GM19455 (cell line): ENCODE results near the gene RPS6KB2.

ENCODE experiments used
- ATAC-seq: cut with Tn5 transposase; IDR thresholded peaks from one replicate; pipeline ENCODE4 v1.9.1; 2021; ENCODE audit not compliant: unreplicated experiment

Gene RPS6KB2

DNA sequence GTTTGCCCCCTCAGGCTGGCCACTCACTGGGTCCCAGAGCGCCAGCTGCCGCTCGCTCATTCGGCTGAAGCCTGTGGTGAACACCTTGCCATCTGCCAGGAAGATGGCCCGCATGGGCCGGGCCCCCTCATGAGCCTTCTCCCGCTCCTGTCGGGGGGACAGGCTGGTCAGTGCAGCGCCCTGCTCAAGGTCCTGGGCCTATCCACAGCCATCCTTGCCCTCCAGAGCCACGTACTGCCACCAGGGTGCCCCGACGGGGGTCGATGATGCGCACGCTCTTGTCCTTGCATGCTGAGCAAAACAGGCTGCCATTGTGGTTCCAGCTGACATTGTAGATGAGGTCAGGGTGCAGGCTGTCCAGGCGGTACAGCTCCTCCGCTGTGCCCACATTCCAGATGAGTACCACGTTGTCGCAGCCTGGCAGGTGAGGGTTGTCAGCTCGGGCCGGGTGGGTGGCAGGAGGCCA is 12.8 kb downstream of the RPS6KB2 start:
- ATAC-seq, result no peak

DNA sequence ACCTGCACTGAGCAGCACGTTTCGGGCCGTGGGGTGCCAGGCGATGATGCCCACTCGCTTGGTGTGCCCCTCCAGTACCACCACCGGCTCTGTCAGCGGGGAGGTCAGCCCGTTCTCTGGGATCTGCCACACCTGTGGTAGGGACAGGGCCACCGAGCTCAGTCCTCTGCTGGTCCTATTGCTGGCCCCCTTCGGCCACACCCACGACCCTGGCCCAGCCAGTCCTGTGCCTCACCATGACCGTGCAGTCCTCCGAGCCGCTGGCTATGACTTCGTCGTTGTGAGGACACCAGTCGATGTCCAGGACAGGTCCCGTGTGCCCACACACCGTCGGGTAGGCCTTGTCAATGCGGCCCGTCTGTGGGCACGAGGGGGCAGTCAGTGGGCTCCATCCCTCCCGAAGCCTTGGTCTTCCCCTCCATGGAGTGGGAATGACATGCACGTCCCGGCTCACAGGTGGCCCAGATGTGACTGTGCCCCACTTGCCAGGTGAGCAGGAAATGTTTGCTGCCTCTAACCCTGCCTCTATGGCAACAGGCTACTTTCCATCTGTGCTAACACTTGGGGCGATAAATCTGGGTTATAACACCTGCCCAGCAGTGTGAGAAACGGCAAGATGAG is 13.5 kb downstream of the RPS6KB2 start:
- ATAC-seq, result no peak

DNA sequence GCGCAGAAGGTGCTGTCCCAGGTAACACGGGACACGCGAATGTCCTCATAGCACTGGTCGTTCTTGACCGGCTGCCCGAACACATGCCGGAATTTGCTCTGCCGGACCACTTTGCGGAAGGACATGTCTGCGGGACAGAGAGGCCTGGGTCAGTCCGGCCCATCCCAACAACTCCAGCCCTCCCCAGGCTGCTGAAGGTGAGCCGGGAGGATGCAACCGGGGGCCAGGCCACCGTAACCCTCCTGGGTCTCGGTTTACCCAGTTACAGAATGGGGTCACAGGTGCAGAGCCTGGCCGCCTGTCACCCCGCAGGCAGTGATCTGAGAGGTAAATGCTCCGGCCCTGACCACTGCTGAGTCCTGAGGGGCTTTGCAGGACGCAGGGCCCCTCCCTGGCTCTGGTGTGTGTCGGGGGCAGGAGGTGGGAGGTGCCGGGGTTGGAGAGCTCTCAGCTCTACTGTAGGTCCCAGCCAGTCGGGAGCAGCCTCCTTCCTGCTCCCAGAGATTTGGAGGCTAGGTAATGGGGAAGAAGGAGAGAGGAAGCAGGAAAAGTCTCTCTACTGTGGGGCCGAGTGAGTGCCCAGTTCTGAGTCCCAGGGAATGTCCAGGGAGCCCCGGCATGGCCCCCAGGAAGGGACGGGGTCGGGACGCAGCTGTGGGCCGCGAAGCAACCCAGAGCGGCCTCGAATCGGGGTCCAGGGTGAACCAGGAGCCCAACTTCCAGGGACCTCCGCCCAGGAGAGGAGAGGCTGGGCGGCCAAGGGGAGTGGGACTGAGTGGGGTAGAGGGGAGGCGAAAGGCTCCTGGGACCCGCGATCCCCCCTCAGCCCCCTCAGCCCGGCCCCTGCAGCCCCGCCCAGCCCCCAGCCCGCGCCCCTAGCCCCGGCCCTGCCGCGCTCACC is 14.5 kb downstream of the RPS6KB2 start:
- no peak for ATAC-seq

DNA sequence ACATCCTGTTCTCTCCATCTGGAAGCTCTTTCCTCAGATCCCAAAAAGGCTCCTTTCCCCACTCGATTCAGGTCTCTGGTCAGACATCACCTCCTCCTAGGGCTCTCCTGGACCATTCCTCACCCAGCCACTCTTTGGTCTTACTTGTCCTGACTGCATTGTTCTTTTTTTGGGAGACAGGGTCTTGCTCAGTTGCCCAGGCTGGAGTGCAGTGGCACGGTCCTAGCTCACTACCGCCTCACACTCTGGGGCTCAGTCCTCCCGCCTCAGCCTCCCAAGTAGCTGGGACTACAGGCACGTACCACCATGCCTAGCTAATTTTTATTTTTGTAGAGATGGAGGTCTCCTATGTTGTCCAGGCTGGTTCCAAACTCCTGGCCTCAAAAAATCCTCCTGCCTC is 17.2 kb downstream of the RPS6KB2 start:
- ATAC-seq, result no peak

DNA sequence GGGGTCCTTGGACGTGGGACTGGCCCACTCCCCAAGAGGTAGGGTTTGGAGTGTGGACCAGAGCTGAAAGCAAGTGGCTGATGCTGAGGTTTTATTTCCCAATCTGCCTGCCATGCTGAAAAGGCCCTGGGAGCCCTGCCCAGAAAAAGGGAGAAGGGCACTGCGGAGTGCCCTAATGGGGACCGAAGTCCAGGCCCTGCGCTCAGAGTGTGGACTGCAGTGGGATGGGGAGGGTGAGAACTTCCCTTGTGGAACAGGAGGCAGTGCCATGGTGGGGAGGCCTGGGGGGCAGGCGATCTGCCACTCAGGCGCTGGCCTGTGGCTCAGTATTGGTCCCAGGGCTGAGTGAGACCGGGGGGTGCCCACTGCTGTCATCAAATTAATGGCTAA is 19.9 kb downstream of the RPS6KB2 start:
- no peak for ATAC-seq

DNA sequence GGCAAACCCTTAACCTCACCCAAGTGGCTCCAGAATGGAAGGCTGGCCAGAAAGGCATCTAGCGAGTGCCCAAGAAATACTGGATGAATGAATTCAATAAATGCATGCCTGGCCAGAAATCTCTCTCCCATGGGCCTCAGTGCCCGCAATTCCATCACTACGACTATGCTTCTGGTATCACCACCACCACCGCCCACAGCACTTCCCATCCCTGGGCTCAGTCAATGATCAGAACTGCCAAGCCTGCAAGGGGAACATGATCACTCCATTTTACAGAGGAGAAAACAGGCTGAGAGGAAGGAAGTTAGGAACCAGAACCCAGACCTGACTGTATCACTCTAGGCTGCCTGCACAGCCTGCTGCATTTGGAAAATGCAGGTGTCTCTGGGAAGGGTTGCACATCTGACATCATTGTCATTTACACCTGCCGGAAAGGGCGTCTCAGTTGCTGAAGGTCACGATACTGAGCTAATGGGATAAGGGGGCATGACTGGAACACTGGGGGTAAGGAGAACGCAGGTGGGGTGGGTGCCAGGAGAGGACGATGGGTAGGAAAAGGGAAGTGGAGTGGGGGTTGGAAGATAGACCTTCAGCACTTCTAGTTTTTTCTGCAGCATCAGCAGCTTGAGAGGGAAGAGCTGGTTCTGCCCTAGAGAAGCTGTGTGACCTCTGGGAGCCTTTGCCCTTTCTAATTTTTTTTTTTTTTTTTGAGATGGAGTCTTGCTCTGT is 21.0 kb downstream of the RPS6KB2 start:
- ATAC-seq, result no peak

DNA sequence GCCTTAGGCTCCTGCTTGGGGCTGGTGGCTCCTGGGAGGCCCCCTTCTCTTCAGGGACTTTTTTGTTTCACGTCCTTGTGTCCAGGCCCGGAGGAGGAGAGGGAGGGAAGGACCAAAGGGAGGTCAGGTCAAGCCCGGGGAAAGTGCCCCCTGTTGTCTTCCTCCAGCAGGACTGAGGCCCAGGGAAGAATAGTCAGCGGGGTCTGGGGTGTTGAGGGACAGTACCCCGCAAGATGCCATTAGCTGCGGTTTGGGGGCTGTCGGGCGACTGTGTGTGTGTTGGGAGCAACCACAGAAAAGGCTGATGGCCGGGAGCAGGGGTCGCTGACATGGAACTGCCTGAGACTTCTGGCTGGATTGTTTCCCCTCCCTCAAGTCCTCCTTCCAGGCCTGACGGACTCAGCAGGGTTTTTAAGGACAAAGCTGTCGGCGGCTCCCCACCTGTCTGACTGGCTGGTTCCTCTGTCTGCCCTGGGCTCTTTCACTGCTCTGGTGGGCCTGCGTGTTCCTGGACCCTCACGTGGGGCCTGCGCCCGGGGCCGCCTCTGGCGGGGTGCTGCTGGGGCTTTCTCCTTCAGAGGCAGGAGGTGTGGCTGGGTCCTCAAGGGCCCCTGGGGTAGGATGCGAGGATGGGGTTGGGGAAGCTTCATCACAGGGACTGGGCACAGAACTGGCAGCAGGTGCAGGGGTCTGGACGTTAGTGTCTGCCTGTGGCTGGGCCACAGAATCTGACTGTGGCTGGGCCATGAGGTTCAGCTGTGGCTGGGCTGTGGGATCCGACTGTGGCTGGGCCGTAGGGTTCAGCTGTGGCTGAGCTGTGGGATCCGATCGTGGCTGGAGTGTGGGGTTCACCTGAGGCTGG is 22.7 kb downstream of the RPS6KB2 start:
- ATAC-seq, result no peak

DNA sequence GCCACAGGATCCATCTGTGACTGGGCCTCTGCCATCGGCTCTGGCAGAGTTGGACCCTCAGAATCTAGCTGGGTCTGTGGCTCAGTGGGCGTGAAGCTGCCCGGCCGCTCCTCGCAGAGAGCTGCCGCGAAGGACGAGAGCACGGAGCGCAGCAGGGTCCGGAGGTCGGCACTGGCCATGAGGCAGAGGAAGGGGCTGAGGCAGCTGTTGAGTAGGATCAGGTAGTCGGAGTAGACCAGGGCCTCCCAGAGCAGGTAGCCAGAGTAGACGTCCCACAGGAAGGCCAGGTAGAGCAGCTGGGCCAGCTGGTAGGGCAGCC is 23.3 kb downstream of the RPS6KB2 start:
- no peak for ATAC-seq

DNA sequence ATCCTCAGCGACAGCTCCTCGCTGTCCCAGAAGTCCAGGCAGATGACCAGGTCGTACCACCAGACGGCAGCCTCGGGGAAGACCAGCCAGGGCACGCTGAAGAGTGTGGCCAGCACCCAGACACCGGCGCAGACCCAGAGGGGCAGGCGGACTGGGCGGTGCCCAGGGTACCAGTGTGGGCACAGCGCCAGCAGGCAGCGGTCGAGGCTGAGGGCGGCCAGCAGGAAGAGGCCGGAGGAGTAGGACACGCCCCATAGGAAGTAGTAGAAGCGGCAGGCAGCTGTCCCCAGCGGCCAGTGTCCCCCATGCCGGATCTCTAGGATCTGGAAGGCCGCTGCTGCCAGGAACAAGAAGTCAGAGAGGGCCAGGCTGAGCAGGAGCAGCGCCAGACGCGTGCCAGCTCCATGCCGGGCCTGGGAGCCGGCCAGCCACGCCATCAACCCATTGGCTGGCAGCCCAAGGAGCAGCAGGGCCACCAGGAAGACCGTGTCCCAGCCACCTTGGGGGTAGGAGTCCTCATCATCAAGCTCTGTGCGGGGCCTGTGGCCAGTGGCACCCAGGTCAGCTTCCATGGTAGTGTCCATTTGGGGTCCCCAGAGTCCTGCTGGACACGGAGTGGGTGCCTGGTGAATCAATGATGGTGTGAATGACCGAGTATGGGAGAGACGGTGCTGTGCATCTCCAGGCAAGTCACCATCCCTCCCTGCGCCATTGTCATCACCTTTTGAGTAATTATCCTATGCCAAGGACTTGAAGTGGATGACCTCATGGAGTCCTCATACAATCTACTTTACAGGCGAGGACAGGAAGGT is 24.1 kb downstream of the RPS6KB2 start, which contains the start of gene GPR152:
TSS of gene GPR152 (minus strand) at position 589 of the 812 bp plus-strand sequence. CDS start at position 584, 5 bp downstream.
- ATAC-seq, result no peak

DNA sequence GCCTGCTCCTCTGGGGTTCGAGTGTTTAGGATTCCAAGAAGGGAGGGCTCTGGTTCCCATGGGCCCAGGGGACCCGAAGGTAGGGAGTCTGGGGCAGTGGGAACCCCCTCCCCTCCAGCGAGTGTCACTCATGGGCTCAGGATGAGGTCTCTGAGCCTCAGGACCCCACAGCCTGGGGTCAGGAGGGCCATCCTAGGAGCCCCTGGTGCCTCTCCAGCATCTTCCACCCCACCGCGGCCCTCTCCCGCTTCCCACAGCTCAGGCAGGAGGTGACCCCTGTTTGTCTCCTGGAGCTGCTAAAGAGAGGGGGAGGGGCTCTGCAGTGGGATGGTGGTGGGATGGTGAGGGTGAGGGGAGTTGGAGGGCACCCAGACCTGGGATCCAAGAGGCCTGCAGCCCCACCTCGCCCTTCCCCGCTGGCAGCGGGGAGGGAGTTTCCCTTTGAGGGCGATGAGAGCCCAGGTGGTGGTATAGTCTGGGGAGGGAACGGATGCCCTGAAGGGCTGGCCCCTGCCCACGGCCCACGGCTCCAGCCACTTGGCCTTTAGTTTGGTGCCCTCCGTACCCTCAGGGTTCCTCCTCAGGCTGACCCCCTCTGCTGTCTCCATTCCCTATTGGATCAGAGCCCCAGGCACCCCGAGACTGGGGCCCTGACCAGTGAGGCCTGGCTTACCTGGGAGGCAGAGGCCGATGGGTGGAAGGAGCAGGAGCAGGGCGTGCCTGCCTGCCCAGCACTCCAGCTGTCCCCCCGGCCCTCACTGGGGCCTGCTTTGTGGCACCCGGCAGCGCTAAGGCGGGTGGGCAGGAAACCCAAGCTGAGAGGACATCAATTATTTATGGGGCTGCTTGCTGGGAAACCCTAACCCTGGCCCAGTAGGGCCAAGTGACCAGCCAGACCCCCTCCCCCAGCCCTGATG is 25.8 kb downstream of the RPS6KB2 start:
- no peak for ATAC-seq

DNA sequence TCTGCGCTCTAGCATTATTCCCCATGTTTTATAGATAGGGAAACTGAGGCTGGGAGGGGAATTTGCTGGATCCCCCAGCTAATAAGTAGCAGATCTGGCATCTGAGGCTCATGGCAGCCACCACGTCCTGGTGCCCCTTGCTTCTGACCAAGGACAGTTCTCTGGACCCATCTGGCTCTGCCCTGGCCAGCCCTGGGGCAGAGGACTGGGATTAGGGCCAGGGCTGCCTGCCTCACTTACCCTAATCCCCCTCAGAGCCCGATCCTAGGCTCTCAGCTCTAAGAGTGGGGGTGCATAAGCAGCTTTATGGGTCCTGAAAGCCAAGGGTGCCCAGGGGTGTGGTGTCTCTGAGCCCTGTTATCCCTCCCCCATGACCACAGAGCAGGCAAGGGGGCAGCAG is 26.8 kb downstream of the RPS6KB2 start, which contains the start of gene CABP4:
TSS of gene CABP4 (plus strand) at position 301 of the 400 bp plus-strand sequence. CDS start at position 371, 70 bp downstream.
- ATAC-seq, result no peak

DNA sequence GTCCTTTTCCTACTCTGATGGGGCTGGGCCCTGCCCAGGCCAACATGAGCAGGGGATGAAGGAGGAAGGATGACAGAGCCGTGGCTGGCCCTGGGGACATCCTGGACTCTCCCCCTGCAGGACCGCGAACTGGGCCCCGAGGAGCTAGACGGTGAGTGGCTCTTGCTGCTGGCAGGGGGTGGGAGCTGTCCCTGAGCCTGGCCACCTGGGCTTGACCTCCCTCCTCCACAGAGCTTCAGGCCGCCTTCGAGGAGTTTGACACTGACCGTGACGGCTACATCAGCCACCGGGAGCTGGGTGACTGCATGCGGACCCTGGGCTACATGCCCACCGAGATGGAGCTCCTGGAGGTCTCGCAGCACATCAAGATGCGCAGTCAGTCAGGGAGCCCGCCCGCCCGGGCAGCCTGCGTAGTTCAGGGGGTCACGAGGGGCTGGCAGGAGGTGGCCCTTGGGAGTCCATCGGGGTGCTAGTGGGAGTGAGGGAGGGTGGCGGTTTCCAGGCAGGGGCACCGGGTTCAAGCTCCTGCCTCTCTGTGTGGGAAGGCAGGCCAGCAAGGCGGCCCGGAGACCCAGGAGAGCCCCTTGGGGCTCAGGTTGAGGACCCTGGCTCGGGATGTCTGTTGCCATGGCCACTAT is 27.9 kb downstream of the RPS6KB2 start:
- ATAC-seq, result no peak

DNA sequence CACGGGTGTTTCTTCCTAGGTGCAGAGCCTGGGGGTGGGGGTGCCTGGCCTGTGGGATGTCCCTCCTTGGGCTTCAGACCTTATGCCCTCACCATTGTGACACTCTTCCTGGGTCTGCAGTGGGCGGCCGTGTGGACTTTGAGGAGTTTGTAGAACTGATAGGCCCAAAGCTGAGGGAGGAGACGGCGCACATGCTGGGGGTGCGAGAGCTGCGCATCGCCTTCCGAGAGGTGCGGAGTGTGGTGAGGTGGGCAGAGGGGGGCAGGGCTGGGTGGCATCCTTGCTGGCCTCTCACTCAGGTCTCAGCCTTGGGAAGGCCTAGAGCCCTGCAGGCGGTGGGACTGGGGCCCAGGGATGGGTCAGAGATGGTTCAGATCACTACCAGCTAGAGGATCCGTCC is 29.2 kb downstream of the RPS6KB2 start:
- ATAC-seq, result no peak

DNA sequence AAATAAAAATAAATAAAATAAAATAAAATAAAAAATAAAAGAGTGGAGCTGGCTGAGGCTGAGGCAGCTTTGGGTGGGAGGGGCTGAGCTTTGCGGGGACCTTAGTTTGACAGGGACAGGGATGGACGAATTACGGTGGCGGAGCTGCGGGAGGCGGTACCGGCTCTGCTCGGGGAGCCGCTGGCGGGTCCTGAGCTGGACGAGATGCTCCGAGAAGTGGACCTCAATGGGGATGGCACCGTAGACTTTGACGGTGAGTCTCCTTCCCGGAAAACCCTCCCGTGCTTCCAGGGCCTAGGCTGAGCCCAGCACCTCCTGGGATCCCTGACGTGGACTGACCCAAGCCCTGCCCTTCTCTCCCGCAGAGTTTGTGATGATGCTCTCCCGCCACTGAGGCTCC is 30.0 kb downstream of the RPS6KB2 start:
- no peak for ATAC-seq

DNA sequence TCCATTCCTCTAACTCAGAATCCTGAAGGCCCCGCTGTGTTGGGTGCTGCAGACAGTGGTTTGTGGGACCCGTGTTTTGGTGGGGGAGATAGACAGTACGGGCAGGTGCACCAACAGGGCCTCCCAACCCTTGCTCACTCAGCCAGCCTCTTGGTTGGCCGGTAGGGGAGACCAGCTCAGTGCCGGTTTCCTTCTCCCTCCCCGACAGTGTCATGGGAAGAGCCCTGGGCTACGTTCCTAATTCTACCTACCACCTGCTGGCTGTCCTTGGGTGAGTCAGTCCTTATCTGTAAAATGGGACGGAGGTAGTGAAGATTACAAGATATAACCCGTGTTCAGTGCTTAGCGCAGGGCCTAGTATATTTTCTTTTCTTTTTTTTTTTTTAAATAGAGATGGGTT is 34.9 kb downstream of the RPS6KB2 start:
- ATAC-seq, result no peak

DNA sequence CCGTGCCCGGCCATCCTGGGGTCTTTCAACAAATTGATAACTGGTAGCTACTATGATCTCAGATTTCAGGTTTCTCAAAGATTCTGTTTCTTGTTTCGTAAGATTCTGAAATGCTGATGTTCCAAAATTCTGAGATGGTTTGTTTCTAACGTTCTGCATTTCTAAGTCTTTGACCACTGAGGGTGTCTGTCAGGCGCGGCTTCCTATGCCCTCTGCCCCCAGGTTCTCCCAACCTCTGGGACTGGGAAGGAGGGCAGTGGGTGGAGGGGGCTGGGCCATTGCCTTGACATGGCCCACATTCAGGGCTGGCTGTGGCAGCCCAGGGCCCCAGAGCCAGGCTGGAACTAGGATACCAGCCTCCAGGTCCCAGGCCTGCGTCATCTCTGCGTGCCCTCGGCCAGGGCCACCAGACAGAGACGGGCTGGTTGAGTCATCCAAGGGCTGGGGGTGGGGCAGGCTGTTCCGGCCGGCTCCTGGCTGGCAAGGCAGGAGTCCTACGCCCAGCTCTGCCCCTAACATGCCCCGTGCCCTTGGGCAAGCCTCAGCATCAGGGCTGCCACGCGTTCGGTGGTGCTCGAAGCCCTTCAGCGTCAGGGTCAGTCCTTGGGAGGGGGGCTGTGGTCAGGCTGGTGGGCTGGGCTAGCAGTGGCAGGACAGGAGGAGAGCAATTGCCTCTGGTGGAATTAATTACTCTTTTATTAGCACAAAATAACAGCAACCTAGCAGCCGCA is 35.6 kb downstream of the RPS6KB2 start:
- no peak for ATAC-seq

DNA sequence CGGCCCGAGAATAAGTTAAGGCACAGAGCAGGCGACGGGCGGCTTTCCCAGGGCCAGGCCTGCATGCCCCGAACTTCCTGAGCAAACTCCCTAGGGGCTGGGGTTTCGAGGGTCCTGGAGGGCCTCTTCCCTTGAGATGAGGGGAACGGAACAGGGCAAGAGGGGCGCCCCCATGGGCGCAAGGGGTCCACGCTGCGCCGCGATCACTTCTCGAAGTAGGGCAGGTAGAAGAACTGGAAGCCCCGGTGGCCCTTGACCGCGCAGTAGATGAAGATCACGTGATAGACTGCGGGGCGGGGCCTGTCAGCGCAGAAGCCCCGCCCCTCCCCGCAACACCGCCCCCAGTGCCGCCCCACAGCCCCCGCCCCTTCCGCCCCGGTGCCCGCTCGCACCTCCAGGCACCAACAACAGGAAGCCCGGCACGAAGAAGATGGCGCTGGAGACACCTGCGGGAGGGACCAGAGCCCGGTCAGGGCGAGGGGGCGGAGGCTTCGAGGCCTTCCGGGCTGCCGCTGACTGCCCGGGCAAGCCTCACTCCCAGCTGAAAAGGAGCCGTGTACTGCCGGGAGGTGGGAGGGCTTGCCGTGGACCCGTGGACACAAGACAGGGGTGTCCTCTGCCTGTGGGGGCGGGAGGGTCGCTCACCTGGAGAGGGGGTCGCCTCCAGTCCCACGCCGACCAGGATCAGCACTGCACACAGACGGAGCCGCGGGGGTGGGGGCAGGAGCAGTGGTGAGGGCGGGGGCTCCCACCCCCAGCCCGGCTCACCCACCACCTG is 36.3 kb downstream of the RPS6KB2 start:
- no peak for ATAC-seq
